NCI-H2029 treated with DMSO at 0.1 percent for 48 hours (cell line): Measurements from ENCODE around the gene FYB1.
"Not testable (repeated sequence)": the region's sequence is repeated elsewhere in the genome, so short reads cannot be mapped to it uniquely, and the experiment has no call there.

Experiments used
- DNase-seq: peaks from one replicate; lab custom pipeline; 2025; lab: John Stamatoyannopoulos, UW

Gene FYB1

DNA sequence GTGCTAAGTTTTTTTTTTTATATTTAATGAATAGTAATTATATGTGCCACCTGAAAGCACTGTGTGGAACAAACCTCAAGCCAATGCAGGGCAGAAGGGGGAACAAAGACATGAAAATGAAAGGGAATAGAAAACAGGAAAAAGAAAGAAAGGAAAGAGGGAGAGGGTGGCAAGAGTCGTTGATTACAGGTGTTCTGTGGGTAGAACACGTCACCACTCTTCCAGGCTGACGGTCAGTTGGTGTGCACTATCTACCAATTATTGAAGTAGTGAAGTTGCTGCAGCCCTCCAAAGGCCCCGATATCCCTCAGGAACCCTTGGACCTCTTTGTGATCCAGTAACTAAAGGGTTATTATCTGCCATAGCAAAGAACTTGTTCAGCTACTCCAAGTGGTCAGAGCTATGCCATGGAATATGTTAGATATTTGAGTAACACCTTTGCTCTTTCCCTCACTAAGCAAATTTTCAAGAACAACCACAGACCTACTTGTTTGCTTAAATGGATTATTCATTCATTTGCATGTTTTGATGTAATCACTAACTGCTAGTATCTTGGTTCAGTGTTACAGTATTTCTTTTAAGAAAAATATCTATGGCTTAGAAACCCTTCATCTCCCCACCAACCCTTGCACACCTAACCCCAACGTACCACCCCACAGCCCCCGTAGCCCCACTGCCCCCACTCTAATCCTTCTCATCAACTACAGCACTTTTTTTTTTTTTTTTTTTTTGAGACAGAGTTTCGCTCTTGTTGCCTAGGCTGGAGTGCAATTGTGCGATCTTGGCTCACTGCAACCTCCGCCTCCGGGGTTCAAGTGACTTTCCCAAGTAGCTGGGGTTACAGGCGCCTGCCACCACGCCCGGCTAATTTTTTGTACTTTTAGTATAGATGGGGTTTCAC, 31.3 kb downstream of the FYB1 start:
- no peak for DNase-seq

DNA sequence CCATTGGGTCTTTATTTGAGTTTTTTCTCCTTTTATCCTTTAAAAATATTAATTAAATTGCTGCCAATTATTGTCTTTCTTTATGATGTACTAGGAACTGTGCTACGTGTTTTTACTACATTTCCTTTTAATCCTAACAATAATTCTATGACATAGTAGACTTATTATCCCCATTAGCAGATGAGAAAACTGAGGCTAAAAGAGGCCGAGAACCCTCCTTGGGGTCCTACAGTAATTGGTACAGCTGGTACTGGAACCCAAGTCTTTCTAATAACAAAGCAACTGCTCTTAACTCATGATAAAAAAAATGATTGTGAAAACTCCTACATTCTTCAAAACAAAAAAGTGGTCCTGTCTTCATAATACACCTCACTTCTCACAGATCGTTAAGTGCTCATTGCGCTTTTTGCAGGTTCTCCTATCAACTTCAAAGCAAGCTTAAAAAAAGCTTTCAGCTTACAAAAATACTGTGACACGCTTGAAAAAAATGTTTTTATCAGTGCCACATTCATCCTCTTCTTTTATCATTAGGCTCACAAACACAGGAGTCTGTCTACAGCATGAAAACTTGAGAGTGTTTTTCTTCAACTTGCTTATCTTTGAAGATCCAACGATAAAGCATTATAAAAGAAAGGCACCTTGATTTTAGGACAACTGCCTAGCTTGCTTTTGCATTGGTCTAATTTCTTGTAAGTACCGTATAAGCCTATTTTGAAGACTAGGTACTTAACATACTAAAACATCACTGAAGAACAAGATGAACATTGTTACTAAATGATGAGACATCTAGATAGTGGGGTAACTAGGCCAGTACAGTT, 32.4 kb downstream of the FYB1 start:
- no peak for DNase-seq

DNA sequence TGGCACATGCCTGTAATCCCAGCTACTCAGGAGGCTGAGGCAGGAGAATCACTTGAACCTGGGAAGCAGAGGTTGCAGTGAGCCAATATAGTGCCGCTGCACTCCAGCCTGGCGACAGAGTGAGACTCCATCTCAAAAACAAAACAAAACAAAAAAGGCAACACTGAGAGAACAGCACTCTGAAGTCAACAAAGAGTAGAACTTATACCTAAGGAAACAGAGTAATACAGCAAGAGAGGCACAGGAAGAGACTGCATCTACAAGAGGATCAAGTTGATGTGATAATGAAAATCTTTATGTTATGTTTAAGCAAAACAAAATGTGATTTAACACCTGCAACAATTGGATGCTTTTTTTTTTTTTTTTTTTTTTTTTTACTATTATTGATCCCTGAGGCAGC, 33.1 kb downstream of the FYB1 start:
- no peak for DNase-seq

DNA sequence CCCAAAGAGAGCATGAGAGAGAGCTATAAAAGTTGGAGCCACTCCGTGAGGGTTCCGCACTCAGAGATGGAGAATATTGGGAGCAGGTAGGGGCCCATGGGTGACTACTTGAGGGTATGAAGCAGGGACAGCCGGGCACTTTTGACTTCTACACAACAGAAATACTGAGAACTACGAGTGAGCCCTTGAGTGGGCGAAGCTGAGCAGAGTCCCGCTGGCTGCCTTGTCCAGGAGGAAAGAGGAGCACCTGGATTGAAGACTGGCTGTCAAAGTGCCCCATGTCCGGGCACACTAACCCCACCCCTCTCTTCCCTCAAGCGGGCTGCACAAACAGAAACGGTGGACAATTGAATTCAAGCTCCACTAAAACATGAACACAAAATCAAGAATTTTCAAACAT, 33.6 kb downstream of the FYB1 start:
- no peak for DNase-seq

DNA sequence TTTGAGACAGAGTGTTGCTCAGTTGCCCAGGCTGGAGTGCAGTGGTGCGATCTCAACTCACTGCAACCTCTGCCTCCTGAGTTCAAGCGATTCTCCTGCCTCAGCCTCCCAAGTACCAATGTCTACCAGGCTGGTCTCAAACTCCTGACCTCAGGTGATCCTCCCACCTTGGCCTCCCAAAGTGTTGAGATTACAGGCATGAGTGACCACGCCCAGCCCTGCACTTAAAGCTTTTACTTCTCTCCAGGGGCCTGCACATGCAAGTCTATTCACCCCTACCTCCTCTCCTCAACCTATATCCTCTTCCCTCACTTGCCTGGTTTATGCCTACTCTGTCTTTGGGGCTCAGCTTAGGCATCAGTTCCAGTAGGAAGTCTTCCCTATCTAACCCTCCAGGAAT, 39.8 kb downstream of the FYB1 start:
- DNase-seq = not testable (repeated sequence)

DNA sequence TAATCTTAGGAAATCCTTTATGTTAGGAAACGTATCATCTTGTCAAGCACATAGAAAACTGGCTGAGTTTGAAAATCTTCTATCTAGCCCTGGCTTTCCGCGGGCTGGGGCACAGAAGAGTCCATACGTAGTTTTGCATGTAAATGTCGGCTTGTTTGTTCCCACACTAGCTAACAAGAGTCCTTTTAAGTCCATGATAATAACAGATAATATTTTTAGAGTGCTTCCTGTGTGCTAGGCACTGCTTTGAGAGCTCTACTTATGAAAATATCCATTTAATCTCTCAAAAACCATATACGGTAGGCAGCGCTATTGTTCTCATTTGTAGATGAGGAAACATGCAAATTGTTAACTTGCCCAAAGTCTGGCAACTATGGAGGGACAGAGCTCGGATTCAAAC, 40.5 kb downstream of the FYB1 start:
- DNase-seq = no peak

DNA sequence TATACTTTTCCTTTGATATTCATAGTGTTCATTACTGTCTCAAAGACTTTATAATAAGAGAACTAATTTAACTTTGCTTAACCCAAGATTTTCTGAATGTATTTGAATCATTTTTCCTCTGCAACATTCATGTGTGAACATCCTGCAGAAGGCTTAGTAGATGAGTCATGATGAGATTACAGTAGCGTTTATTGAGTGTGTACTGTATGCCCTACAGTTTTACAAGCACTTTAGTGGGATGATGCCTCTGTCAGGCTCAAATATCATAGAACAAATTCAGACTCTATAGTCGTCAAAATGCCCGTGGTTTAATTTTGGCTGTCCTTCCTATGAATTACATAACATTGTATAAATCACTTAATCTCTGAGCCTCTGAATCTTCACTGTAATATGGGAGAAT, 41.2 kb downstream of the FYB1 start:
- DNase-seq = no peak

DNA sequence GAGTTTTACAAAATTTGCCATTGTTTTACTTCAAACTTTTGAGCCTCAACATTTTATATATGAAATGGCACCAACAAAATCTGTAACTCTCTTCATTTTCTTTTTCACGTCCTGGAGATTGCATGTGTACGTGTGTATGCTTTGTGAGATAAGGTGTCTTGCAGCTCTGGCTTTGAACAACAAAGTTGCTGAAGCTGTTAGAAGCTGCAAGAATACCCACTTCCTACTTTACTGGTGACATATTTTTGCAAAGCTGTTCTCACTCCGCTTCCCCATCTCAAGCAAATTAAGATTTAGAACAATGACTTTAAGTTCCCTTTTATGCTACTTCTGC, 41.8 kb downstream of the FYB1 start:
- DNase-seq = no peak

DNA sequence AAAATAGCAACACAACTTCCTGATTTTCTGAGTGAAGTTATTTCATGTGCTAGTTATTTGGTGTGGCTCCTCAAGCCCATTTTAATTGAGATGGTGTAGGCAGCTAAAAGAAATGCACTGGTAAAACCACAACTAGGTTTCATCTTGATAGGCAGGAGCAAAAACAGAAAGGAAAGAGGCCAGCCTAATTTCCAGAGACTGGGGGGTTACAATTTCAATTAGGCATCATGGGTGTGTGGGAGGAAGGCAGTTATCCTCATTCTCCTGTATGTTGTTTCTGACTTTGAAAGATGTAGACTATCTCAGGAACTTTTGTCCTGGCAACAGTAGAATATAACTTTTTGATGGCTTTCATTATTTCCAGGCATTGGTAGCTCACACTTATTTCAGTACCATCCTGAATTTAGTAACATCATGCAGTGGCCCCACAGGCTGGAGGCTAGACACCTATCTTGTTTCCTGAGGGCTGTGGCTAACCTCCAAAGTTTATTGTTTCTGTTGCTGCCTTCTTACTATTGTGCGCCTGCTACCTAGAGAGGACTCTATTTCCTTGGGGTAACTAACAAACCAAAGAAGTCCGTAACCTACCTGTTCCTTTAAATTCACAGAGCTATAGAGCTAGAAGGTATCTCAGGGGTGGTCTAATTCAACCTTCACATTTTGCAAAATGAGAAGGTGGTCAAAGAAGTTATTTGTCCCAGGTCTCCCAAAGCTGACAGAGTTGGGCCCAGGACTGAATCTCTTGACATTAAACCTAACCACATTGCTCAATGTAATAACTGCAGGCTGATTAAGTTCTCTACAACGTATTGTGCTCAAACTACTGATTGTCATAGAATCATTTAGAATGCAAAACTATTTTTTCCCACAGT, 42.4 kb downstream of the FYB1 start:
- DNase-seq = no peak

DNA sequence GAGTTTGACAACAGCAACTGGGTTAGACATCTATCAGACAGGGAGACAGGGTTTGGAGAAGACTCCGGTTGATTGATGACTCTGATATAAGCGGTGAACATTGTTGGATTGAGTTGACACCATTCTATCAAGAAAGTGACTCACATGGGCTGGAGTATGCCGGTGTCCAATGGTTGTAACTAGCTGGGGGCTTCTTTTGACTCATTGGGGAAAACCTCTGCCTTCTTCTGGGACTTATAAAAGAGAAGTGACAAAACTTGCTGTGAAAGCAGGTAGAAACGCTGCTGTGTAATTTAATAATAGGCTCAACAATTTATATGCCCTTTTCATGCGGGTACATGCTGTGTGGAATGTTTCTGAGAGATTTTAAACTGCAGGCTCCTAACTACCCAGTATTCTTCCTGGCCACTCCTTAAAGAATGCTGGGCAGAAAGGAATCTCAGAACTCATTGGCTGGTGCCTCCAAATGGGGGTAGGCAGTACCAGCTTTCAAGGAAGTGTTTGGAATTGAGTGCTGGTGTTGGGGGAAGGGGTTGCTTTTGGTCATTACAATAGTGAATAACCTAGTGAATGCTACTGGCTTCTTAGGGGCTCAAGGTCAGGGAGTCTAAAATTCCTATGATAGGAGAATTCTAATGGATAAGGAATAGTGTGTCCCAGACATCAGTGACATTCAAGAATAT, 43.9 kb downstream of the FYB1 start:
- no peak for DNase-seq

DNA sequence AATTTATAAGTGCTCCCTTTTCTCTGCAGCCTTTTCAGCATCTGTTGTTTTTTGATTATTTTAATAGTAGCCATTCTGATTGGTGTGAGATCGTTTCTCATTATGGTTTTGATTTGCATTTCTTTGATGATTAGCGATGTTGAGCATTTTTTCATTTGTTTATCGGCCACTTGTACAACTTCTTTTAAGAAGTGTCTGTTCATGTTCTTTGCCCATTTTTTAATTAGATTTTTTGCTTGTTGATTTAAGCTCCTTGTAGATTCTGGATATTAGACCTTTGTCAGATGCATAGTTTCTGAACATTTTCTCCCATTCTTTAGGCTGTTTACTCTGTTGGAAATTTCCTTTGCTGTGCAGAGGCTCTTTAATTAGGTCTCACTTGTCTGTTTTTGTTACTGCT, 46.3 kb downstream of the FYB1 start:
- no peak for DNase-seq

DNA sequence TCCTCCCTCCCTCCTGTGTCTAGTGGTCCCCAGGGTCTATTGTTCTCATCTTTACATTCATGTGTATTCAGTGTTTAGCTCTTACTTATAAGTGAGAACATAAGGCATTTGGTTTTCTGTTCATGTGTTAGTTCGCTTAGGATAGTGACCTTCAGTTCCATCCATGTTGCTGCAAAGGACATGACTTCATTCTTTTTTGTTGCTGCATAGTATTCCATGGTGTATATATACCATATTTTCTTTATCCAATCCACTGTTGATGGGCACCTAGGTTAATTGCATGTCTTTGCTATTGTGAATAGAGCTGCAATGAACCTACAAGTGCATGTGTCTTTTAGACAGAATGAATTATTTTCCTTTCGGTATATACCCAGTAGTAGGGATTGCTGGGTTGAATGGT, 46.8 kb downstream of the FYB1 start:
- DNase-seq = no peak

DNA sequence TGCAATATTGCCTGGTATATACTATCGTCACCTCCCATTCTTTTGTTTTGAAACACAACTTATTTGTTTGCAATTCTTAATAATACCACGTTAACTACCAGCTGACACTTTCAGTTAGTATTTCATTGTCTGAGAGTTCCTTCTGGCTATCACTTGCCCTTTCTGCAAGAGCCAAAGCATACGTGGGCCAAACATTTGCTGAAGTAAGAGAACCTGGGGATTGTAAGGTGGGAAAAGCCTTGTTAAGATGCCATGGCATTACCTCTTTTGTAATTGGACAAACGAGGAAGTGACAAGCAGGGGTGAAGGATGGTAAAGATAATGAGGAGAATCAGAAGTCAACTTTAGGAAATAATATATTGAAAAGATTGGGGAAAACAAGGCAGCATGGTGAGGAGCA, 47.7 kb downstream of the FYB1 start:
- no peak for DNase-seq

DNA sequence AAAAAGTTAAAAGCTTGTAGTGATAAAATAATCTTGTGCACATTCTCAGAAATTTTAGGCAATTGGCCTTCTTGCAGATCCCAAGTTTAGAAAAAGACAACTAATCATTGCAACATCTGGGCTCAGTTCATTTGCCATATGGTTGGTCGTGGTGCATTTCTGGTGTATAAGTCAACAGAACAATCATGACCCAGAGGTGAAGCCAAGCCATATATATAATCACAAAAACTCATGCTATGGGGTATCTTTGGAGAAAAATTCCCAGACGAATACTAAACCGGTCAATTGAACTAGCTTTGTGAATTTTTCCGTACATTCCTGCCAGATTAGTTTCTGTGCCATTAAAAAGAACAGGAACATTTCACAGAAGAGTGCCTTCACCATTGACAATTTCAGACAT, 50.3 kb downstream of the FYB1 start:
- no peak for DNase-seq

DNA sequence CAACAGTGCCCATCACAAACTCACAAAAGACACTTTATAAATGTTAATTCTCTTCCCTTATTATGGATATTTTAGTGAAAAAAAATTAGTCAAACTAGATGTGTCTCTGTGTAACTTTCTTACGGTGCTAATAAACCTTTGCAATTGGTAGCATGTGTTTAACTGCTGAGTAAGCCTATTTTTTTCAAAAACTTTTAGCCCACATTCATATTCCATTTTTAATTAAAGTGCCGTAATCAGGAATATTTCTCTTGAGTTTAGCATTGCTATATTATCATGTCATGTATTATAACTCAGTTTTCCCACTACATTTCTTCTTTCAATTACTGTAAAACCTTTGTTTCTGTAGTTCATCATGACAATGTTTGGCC, 51.4 kb downstream of the FYB1 start:
- DNase-seq = no peak

DNA sequence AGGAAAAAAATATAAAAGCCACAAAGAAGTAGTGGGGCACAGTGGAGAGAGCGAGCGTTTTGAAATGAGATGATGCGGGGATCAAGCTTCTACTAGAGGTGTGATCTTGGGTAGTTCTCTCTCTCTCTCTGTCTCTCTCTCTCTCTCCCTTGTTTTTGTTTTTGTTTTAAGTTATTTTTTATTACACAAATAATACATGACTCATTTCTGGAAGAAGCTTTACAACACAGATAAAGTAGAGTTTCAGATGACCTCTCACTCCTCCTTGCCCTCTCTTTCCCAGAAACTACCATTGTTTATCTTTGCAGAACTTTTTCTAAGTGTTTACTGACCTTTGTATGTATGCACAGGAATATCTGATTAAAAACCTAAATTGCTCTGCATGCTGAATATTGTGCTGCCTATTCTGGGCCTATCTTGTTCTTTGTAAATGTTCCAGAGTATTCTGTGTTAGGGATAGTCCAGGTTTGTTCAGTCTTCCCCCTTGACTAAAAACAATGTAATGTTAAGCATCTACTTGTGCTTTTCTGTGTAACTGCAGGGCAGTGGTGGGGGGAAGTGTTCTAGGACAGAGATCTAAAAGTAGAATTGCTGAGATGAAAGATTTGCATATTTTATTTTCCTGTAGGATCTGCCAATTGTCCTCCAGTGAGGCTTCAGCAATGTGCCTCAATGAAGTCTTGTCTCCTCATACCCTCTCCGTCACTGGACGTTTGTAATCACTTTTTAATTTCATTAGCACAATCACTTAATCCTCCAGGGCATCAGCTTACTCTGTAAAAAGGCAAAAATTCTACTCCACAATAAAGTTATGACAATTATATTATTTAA, 52.0 kb downstream of the FYB1 start:
- DNase-seq = no peak

DNA sequence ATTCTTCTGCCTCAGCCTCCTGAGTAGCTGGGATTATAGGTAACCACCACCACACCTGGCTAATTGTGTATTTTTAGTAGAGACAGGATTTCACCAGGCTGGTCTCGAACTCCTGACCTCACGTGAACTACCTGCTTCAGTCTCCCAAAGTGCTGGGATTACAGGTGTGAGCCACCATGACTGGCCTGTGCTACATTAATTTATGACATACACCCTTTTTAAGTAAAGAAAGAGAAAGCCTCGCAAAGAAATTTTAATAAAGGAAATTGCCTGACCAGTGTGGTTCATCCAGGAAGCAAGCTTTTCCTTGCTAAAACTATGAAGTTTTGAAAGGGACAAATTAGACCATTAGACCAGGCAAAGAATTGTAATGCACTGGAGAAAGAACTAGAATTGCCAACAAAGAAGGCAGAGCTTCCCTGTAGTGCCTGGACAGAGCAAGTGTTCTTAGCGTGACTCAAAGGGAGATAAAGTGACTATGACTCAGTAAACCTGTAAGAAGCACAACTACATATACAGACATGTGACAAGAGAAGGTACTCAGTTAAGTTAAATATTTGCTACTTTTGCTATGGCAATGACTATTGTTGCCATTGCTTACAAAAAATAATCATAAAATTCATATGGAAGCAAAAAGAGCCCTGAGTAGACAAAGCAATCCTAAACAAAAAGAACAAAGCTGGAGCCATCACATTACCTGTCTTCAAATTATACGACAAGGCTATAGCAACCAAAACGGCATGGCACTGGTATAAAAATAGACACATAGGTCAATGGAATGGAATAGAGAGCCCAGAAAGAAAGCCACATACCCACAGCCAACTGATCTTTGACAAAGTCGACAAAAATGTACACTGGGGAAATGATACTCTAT, 54.6 kb downstream of the FYB1 start:
- no peak for DNase-seq

DNA sequence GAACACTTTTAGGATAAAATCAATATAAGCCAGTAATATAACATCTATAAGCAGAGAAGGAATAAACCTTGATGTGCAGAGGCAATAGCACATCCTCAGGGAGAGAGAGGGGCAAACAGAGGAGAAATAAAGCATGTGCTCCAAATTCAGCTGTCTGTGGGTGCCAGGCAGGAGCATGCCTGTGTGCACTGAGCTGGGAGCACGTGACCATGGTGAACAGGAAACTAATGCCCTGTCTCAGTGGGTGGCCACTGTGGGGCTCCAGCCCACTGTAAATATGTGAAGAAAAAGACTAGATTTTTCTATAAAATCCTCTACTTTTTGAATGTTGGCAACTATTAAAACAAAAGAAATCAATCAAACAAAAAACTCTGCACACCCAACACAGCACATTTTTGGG, 55.3 kb downstream of the FYB1 start:
- no peak for DNase-seq

DNA sequence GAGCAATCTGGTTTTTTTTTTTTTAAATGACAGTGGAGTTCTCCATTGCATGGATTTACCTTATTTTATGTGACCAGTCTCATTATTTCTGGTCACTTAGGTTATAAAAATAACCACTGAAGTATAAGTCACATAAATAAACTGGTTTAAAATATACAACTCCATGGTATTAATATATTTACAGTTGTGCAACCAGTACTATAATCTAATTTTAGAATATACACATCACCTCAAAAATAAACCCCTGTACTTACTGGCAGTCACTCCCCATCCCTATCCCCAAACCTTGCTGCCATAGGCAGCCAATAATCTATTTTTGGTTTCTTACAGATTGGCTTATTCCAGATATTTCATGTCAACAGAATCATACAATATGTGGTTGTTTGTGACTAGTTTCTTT, 57.8 kb downstream of the FYB1 start:
- no peak for DNase-seq

DNA sequence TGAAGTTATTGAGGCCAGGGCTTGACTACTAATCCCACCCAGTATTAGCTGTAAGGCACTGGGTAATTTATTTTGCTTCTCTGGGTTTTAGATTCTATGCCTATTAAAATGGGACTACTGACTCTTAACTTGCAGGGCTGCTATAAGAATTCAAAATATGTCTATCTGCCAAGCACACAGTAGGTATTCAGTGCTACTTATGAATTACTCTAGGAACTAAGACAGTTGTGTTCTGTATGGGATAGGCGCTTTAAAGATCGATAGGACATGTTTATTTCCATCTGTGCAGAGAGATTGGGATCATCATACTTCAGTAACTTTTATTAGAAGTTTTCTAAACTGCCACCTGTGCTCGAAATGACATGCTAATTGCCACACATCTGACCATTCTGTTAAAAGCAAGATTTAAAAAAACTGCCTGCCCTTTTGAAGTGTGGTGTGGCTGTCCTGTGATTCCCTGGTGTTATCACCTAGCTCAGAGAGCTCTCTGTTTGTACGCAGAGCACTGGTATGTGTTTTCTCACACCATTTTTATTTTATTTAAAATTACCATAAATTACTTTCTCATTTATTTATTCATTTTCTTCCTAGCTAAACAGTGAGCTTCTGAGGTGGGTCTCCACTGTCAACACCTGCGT, 58.7 kb downstream of the FYB1 start:
- DNase-seq = no peak
